SK-N-SH treated with all-trans-retinoic acid at 6 μM for 48 hours (cell line): ENCODE data around the gene EML2.

ENCODE experiments used
- ATAC-seq: fragments of 200-7000 bp; cut with Tn5 transposase; 3 replicates; pipeline ENCODE4 v1.9.1; 2020; ENCODE audit warnings: mild to moderate bottlenecking, moderate library complexity
- ARNTL ChIP-seq: fragments of 450-650 bp; formaldehyde crosslinking; IDR thresholded peaks from 2 replicates; pipeline ENCODE4 v1.5.0; 2020; ENCODE audit warnings: low read depth, mild to moderate bottlenecking, moderate library complexity, borderline replicate concordance
- BACH2 ChIP-seq: fragments of 250-450 bp; sonication (Bioruptor Pico); IDR thresholded peaks from 2 replicates; pipeline ENCODE4 v1.9.0; 2021; ENCODE audit warnings: mild to moderate bottlenecking, borderline replicate concordance
- CSDC2 ChIP-seq: fragments of 250-450 bp; sonication (Bioruptor Pico); IDR thresholded peaks from 2 replicates; pipeline ENCODE4 v1.5.0; 2020; ENCODE audit warnings: mild to moderate bottlenecking, moderate library complexity
- ESRRG ChIP-seq: fragments of 250-450 bp; sonication (Bioruptor Pico); IDR thresholded peaks from 2 replicates; pipeline ENCODE4 v1.6.1; 2021; ENCODE audit warnings: mild to moderate bottlenecking
- GLIS3 ChIP-seq: fragments of 250-450 bp; sonication (Bioruptor Pico); IDR thresholded peaks from 2 replicates; pipeline ENCODE4 v1.5.0; 2020; ENCODE audit warnings: mild to moderate bottlenecking, moderate library complexity
- ISL1 ChIP-seq: fragments of 250-450 bp; sonication (Bioruptor Pico); IDR thresholded peaks from 2 replicates; pipeline ENCODE4 v2.1.2; 2022; ENCODE audit warnings: mild to moderate bottlenecking, moderate library complexity
- OSR1 ChIP-seq: fragments of 250-450 bp; sonication (Bioruptor Pico); IDR thresholded peaks from 2 replicates; pipeline ENCODE4 v1.8.0; 2022; ENCODE audit warnings: moderate library complexity, mild to moderate bottlenecking, inconsistent platforms
- PPARA ChIP-seq: fragments of 250-450 bp; sonication (Bioruptor Pico); IDR thresholded peaks from 2 replicates; pipeline ENCODE4 v1.5.0; 2020; ENCODE audit warnings: mild to moderate bottlenecking, borderline replicate concordance
- RARB ChIP-seq: fragments of 250-450 bp; sonication (Bioruptor Pico); IDR thresholded peaks from 2 replicates; pipeline ENCODE4 v1.8.0; 2021; ENCODE audit warnings: mild to moderate bottlenecking, moderate library complexity
- TCF4 ChIP-seq: fragments of 250-450 bp; sonication (Bioruptor Pico); IDR thresholded peaks from 2 replicates; pipeline ENCODE4 v1.8.0; 2021; ENCODE audit warnings: mild to moderate bottlenecking, moderate library complexity, borderline replicate concordance
- TOX ChIP-seq: fragments of 250-450 bp; sonication (Bioruptor Pico); IDR thresholded peaks from 2 replicates; pipeline ENCODE4 v1.8.0; 2021; ENCODE audit warnings: mild to moderate bottlenecking, moderate library complexity, borderline replicate concordance
- ZFP3 ChIP-seq: fragments of 250-450 bp; sonication (Bioruptor Pico); IDR thresholded peaks from 2 replicates; pipeline ENCODE4 v1.5.0; 2020; ENCODE audit warnings: mild to moderate bottlenecking, moderate library complexity
- ZFP30 ChIP-seq: fragments of 450-650 bp; formaldehyde crosslinking; IDR thresholded peaks from 2 replicates; pipeline ENCODE4 v1.5.0; 2022; ENCODE audit warnings: mild to moderate bottlenecking, moderate library complexity
- ZNF565 ChIP-seq: fragments of 450-650 bp; formaldehyde crosslinking; conservative IDR thresholded peaks from 2 replicates; pipeline ENCODE4 v1.5.0; 2020; ENCODE audit warnings: low read depth, mild to moderate bottlenecking, moderate library complexity
- ZNF70 ChIP-seq: fragments of 450-650 bp; formaldehyde crosslinking; IDR thresholded peaks from 2 replicates; pipeline ENCODE4 v1.5.0; 2020; ENCODE audit warnings: mild to moderate bottlenecking, moderate library complexity
- ZNF8 ChIP-seq: fragments of 450-650 bp; formaldehyde crosslinking; IDR thresholded peaks from 2 replicates; pipeline ENCODE4 v1.5.0; 2020; ENCODE audit warnings: mild to moderate bottlenecking, moderate library complexity
- TF ChIP-seq, protein P1 (sequence below): fragments of 250-450 bp; sonication (Bioruptor Pico); IDR thresholded peaks from 2 replicates; pipeline ENCODE4 v1.5.1; 2020; ENCODE audit warnings: low read depth, mild to moderate bottlenecking, moderate library complexity
- TF ChIP-seq, protein P2 (sequence below): fragments of 250-450 bp; sonication (Bioruptor Pico); IDR thresholded peaks from 2 replicates; pipeline ENCODE4 v1.5.1; 2021; ENCODE audit warnings: mild to moderate bottlenecking, moderate library complexity
- TF ChIP-seq, protein P3 (sequence below): fragments of 250-450 bp; sonication (Bioruptor Pico); IDR thresholded peaks from 2 replicates; pipeline ENCODE4 v1.8.0; 2021; ENCODE audit warnings: low read depth, mild to moderate bottlenecking, moderate library complexity, borderline replicate concordance
- TF ChIP-seq, protein P4 (sequence below): fragments of 250-450 bp; sonication (Bioruptor Pico); IDR thresholded peaks from 2 replicates; pipeline ENCODE4 v1.5.0; 2020; ENCODE audit warnings: mild to moderate bottlenecking, moderate library complexity

The EML2 gene

DNA sequence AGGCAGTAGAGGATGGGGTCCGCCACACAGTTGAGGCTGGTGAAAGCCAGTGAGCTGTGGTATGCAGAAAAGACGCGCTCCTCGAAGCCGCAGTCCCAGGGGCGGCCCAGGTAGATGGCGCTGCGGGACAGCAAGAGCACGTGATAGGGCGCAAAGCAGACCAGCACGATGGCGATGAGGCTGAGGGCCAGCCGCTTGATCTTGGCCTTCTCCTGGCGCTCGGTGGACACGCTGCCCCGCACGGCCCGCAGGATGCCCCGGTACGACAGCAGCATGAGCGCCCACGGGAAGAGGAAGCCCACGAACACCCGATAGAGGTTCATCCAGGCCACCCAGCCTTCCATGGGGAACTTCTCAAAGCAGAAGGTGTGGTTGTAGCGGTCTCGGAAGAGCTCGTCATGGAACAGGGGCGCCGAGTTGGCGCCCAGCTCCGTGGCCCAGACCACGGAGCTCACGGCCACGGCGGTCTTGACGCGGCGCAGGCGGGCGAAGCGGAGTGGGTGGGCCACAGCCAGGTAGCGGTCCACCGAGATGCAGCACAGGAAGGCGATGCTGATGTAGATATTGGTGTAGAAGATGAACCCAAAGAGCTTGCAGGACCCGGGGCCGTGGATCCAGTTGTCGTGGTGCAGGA is 48.1 kb downstream of the EML2 start:
- peak; percentile 76 for ATAC-seq
- TF ChIP-seq RARB (CRISPR knock-in tag) = no peak
- no peak for TF ChIP-seq TCF4
- no peak for TF ChIP-seq CSDC2 (CRISPR knock-in tag)
- TF ChIP-seq, protein P1, sequence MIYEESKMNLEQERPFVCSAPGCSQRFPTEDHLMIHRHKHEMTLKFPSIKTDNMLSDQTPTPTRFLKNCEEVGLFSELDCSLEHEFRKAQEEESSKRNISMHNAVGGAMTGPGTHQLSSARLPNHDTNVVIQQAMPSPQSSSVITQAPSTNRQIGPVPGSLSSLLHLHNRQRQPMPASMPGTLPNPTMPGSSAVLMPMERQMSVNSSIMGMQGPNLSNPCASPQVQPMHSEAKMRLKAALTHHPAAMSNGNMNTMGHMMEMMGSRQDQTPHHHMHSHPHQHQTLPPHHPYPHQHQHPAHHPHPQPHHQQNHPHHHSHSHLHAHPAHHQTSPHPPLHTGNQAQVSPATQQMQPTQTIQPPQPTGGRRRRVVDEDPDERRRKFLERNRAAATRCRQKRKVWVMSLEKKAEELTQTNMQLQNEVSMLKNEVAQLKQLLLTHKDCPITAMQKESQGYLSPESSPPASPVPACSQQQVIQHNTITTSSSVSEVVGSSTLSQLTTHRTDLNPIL (CRISPR knock-in tag) = no peak
- no peak for TF ChIP-seq ZNF8 (CRISPR knock-in tag)
- TF ChIP-seq, protein P2, sequence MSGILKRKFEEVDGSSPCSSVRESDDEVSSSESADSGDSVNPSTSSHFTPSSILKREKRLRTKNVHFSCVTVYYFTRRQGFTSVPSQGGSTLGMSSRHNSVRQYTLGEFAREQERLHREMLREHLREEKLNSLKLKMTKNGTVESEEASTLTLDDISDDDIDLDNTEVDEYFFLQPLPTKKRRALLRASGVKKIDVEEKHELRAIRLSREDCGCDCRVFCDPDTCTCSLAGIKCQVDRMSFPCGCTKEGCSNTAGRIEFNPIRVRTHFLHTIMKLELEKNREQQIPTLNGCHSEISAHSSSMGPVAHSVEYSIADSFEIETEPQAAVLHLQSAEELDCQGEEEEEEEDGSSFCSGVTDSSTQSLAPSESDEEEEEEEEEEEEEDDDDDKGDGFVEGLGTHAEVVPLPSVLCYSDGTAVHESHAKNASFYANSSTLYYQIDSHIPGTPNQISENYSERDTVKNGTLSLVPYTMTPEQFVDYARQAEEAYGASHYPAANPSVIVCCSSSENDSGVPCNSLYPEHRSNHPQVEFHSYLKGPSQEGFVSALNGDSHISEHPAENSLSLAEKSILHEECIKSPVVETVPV (CRISPR knock-in tag) = no peak
- TF ChIP-seq BACH2 (CRISPR knock-in tag) = no peak
- TF ChIP-seq, protein P3, sequence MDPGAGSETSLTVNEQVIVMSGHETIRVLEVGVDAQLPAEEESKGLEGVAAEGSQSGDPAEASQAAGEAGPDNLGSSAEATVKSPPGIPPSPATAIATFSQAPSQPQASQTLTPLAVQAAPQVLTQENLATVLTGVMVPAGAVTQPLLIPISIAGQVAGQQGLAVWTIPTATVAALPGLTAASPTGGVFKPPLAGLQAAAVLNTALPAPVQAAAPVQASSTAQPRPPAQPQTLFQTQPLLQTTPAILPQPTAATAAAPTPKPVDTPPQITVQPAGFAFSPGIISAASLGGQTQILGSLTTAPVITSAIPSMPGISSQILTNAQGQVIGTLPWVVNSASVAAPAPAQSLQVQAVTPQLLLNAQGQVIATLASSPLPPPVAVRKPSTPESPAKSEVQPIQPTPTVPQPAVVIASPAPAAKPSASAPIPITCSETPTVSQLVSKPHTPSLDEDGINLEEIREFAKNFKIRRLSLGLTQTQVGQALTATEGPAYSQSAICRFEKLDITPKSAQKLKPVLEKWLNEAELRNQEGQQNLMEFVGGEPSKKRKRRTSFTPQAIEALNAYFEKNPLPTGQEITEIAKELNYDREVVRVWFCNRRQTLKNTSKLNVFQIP (CRISPR knock-in tag) = no peak
- no peak for TF ChIP-seq ZFP30 (CRISPR knock-in tag)
- TF ChIP-seq ARNTL (CRISPR knock-in tag) = no peak
- TF ChIP-seq ZNF70 (CRISPR knock-in tag) = no peak
- no peak for TF ChIP-seq PPARA (CRISPR knock-in tag)
- no peak for TF ChIP-seq ZFP3 (CRISPR knock-in tag)

DNA sequence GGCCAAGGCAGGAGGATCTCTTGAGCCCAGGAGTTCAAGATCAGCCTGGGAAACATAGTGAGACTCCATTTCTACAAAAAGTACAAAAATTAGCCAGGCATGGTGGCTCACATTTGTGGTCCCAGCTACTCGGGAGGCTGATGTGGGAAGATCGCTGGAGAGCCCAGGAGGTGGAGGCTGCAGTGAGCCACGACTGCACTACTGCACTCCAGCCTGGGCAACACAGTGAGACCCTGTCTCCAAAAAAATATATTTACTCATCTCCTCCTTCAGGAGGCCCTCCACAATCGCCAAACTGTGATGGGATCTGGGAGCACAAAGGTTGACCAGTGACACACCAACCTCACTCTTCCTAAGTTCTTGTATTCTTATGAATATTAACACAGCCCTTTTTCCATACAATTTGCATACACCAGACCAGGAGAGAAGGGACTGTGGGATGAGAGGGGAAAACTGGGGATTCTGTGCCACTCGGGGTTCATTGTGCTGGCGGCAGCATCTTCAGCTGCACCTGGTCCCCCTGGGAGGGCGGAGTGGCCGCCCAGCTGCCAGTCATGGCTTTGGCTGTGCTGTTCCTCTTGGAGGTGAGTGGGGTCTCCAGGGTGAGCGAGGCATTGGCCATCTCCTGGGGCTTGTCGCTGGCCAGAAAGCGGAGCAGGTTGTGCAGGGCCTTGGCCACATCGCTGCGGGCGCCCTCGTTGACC is 48.7 kb downstream of the EML2 start:
- ATAC-seq = no peak
- TF ChIP-seq RARB (CRISPR knock-in tag) (no peak), CSDC2 (CRISPR knock-in tag) (no peak), ARNTL (CRISPR knock-in tag) (no peak), TCF4 (no peak), ZFP3 (CRISPR knock-in tag) (no peak)

DNA sequence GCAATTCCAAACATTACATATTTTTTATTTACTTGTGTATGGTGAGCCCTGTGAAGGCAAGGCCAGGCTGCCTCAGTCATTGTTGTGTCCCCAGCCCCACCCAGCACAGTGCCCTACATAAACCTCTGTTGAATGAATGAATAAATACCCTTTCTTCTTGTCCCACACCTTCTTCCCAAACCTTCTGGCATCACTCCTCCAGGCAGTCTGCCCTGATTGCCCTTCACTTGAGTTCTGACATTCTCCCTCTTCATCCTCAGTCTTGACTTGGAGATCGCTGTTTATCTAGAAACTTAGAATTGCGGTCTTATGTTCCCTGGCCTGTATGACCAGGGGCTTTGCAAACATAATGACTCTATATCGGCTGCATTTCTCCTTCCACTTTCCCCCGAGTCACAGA is 49.4 kb downstream of the EML2 start:
- TF ChIP-seq OSR1 (CRISPR knock-in tag) (no peak), ZNF565 (CRISPR knock-in tag) (no peak), ESRRG (CRISPR knock-in tag) (no peak), TCF4 (no peak)
- TF ChIP-seq, protein P4, sequence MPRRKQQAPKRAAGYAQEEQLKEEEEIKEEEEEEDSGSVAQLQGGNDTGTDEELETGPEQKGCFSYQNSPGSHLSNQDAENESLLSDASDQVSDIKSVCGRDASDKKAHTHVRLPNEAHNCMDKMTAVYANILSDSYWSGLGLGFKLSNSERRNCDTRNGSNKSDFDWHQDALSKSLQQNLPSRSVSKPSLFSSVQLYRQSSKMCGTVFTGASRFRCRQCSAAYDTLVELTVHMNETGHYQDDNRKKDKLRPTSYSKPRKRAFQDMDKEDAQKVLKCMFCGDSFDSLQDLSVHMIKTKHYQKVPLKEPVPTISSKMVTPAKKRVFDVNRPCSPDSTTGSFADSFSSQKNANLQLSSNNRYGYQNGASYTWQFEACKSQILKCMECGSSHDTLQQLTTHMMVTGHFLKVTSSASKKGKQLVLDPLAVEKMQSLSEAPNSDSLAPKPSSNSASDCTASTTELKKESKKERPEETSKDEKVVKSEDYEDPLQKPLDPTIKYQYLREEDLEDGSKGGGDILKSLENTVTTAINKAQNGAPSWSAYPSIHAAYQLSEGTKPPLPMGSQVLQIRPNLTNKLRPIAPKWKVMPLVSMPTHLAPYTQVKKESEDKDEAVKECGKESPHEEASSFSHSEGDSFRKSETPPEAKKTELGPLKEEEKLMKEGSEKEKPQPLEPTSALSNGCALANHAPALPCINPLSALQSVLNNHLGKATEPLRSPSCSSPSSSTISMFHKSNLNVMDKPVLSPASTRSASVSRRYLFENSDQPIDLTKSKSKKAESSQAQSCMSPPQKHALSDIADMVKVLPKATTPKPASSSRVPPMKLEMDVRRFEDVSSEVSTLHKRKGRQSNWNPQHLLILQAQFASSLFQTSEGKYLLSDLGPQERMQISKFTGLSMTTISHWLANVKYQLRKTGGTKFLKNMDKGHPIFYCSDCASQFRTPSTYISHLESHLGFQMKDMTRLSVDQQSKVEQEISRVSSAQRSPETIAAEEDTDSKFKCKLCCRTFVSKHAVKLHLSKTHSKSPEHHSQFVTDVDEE = no peak
- ATAC-seq = no peak

DNA sequence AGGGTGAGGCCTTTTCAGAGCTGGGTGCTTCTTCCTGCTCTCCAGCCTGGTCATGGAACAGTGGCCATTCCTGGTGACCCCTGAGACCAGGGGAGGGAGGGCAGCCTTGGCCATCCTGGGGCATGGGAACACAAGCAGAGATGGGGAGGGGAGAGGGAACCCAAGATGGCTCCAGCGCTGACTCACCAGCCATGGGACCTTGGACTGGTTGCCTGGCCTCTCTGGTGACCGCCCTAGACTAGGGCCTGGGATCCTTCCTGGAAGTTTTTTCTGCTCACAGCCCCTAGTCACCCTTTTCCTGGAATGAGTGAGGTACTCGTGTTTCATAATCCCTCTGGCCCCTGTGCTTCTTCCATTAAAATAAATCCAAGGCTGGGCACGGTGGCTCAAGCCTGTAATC is 51.3 kb downstream of the EML2 start:
- no peak for ATAC-seq

More for the DNA sequence above, 51.3 kb downstream of the EML2 start:
- TF ChIP-seq ESRRG (CRISPR knock-in tag) (no peak), ISL1 (CRISPR knock-in tag) (no peak), GLIS3 (CRISPR knock-in tag) (no peak), CSDC2 (CRISPR knock-in tag) (no peak), OSR1 (CRISPR knock-in tag) (no peak), ARNTL (CRISPR knock-in tag) (no peak), ZNF8 (CRISPR knock-in tag) (no peak), TOX (no peak), ZNF565 (CRISPR knock-in tag) (no peak), RARB (CRISPR knock-in tag) (no peak)
- TF ChIP-seq, protein P2 (CRISPR knock-in tag) = no peak
- TF ChIP-seq, protein P1 (CRISPR knock-in tag) = no peak
